Breast epithelium (tissue), 4 donors: ENCODE measurements around the gene SOS2. TPM values are rescaled to one million over a fixed set of nuclear protein-coding genes. Genes with fewer than 3 reads are reported as not detected.
A peak's percentile ranks its signal among the peaks of the same experiment; 100 is the strongest.

Experiments
- DNase-seq, 2 donors: peaks; one replicate each; pipeline ENCODE4 v3.0.0-alpha.2; 2019; ENCODE audit warnings: low spot score in 2 of 2
- H3K27ac ChIP-seq, 2 donors: fragments of 200-600 bp; sonication (generic) in 1 of 2; one replicate each; pipeline ENCODE4 v1.5.1; 2016 to 2019; ENCODE audit warnings: mild to moderate bottlenecking in 1 of 2
- H3K27me3 ChIP-seq, 2 donors: fragments of 200-600 bp; sonication (generic) in 1 of 2; one replicate each; pipeline versions ENCODE4 v1.5.1 to v1.6.0; 2017 to 2019; ENCODE audit warnings: control low read depth in 1 of 2, mild to moderate bottlenecking in 1 of 2
- H3K36me3 ChIP-seq: fragments of 200-600 bp; one replicate; pipeline ENCODE4 v1.5.1; 2019
- H3K4me1 ChIP-seq, 2 donors: fragments of 200-600 bp; sonication (generic); one replicate each; pipeline ENCODE4 v1.5.1; 2016 to 2019; ENCODE audit warnings: control low read depth in 1 of 2
- H3K4me3 ChIP-seq, 3 donors: fragments of 200-600 bp; sonication (generic); 1 replicate in 2 of 3; 2 replicates in 1 of 3; pipeline ENCODE4 v1.5.1; 2016 to 2019; ENCODE audit warnings: mild to moderate bottlenecking in 3 of 3, moderate library complexity in 2 of 3
- H3K9me3 ChIP-seq, 2 donors: fragments of 200-600 bp; sonication (generic) in 1 of 2; one replicate each; pipeline ENCODE4 v1.5.1; 2016 to 2019; ENCODE audit warnings: control low read depth in 1 of 2
- CTCF ChIP-seq, 3 donors: fragments of 450-650 bp; IDR thresholded peaks; one replicate each; pipeline ENCODE4 v1.5.1; 2016 to 2017; ENCODE audit warnings: antibody characterized with exemption in 3 of 3, mild to moderate bottlenecking in 3 of 3, moderate library complexity in 3 of 3
- POLR2A ChIP-seq: fragments of 450-650 bp; IDR thresholded peaks from one replicate; pipeline ENCODE4 v1.6.1; 2016; ENCODE audit warnings: antibody characterized with exemption, mild to moderate bottlenecking, moderate library complexity
- POLR2AphosphoS5 ChIP-seq, 3 donors: sonication (generic); formaldehyde crosslinking; IDR thresholded peaks; one replicate each; pipeline ENCODE4 v1.6.1; 2017; ENCODE audit warnings: antibody characterized with exemption in 3 of 3
- intact Hi-C: fragments of 100-400 bp; cut with DNase I; formaldehyde crosslinking; loops from one replicate; pipeline ENCODE4 v1.15.1; 2023; ENCODE audit warnings: low total_unique reads
- total RNA-seq, 3 donors: library from RNA; depleted of rRNA; stranded (reverse); fragments of >200 nt; gene quantifications; one replicate each; pipeline ENCODE4 v1.1.0, GENCODE V29; 2016

SOS2 gene
- total RNA-seq, 3 donors from 2014 or later, result 35.7 to 54.3 (median 37.4) TPM

GRCh38 chr14:50262865-50263264, 31.5 kb upstream of the SOS2 start:
- TF ChIP-seq POLR2AphosphoS5 (IDR thresholded peaks at IDR 0.05) (no peak), POLR2A (no peak)
- intact Hi-C loops, result no loop called here

GRCh38 chr14:50260511-50260910, 29.1 kb upstream of the SOS2 start:
- Histone ChIP-seq H3K4me3 (no peak overlapping the region), H3K27ac (no peak overlapping the region), H3K27me3 (no peaks in the 10 kb centered on the region), H3K4me1 (no peaks in the 10 kb centered on the region), H3K36me3 (no peaks in the 10 kb centered on the region), H3K9me3 (no peaks in the 10 kb centered on the region)
- no peak for TF ChIP-seq POLR2A
- TF ChIP-seq CTCF (IDR thresholded peaks at IDR 0.05), result peak in 1 of 3 donors; percentile 15
- DNase-seq, result no peak
- intact Hi-C loops, result no loop called here

More at GRCh38 chr14:50262865-50263264, 31.5 kb upstream of the SOS2 start:
- Histone ChIP-seq H3K36me3 (no peaks in the 10 kb centered on the region), H3K27ac (no peak overlapping the region), H3K9me3 (no peaks in the 10 kb centered on the region), H3K27me3 (no peaks in the 10 kb centered on the region), H3K4me1 (no peaks in the 10 kb centered on the region), H3K4me3 (no peak overlapping the region)
- DNase-seq, result no peak

GRCh38 chr14:50260072-50260471, 28.7 kb upstream of the SOS2 start:
- intact Hi-C loops, result no loop called here
- no peaks in the 10 kb centered on the region for H3K9me3 ChIP-seq
- H3K27ac ChIP-seq, result no peak overlapping the region
- no peak for DNase-seq
- TF ChIP-seq POLR2AphosphoS5 (IDR thresholded peaks at IDR 0.05), result no peak
- TF ChIP-seq CTCF (IDR thresholded peaks at IDR 0.05), result no peak
- no peak for TF ChIP-seq POLR2A
- no peaks in the 10 kb centered on the region for H3K4me1 ChIP-seq
- no peak overlapping the region for H3K4me3 ChIP-seq
- no peaks in the 10 kb centered on the region for H3K36me3 ChIP-seq
- no peaks in the 10 kb centered on the region for H3K27me3 ChIP-seq

- DNase-seq, result no peak
- intact Hi-C loops, result no loop called here
- Histone ChIP-seq H3K4me1 (no peaks in the 10 kb centered on the region), H3K36me3 (no peaks in the 10 kb centered on the region), H3K27ac (no peak overlapping the region), H3K27me3 (no peaks in the 10 kb centered on the region), H3K4me3 (no peak overlapping the region), H3K9me3 (no peaks in the 10 kb centered on the region)
- TF ChIP-seq POLR2AphosphoS5 (IDR thresholded peaks at IDR 0.05), result no peak
- no peak for TF ChIP-seq POLR2A
- no peak for TF ChIP-seq CTCF (IDR thresholded peaks at IDR 0.05)
Measured at GRCh38 chr14:50257732-50258131, 26.4 kb upstream of the SOS2 start.

GRCh38 chr14:50254248-50254647, 22.9 kb upstream of the SOS2 start:
- Histone ChIP-seq H3K4me3 (no peak overlapping the region), H3K27me3 (no peaks in the 10 kb centered on the region), H3K9me3 (no peaks in the 10 kb centered on the region), H3K36me3 (no peaks in the 10 kb centered on the region), H3K4me1 (no peaks in the 10 kb centered on the region), H3K27ac (no peak overlapping the region)
- no peak for DNase-seq
- TF ChIP-seq CTCF (IDR thresholded peaks at IDR 0.05) (no peak), POLR2A (no peak), POLR2AphosphoS5 (IDR thresholded peaks at IDR 0.05) (no peak)
- intact Hi-C loops, result no loop called here
